Stromal cell of bone marrow (primary cell): ENCODE data around the gene ILDR2.

Experiments used
- DNase-seq: peaks from one replicate; pipeline ENCODE4 v3.0.0-alpha.2; 2012; ENCODE audit warnings: low read depth

The ILDR2 gene

DNA sequence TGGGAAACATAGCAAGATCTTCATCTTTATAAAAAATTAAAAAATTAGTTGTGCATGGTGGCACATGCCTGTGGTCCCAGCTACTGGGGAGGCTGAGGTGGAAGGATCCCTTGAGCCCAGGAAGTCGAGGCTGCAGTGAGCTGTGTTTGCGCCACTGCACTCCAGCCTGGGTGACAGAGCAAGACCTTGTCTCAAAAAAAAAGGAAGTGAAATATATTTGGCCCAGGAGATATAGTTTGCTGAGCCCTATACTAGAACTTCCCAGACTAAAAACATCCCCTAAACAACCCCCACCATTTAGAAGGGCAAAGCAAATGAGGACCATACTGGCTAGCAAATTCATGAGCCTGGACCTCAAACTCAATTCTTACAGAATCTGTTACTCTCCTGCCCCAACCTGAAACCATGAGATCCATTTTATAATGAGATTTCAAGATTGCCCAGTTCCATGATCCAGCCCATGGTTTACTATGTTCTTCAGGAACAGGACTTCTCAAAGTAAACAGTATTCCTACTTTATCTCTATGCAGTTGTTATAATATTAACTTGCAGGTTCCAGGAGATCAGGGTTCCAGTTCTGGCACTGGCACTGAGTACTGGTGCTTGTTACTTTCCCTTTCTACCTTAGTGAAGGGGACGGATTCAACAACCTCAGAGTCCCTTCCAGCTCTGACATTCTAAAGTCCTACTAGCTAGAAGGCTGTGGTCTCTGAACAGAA is 50.4 kb downstream of the ILDR2 start:
- DNase-seq: no peak

DNA sequence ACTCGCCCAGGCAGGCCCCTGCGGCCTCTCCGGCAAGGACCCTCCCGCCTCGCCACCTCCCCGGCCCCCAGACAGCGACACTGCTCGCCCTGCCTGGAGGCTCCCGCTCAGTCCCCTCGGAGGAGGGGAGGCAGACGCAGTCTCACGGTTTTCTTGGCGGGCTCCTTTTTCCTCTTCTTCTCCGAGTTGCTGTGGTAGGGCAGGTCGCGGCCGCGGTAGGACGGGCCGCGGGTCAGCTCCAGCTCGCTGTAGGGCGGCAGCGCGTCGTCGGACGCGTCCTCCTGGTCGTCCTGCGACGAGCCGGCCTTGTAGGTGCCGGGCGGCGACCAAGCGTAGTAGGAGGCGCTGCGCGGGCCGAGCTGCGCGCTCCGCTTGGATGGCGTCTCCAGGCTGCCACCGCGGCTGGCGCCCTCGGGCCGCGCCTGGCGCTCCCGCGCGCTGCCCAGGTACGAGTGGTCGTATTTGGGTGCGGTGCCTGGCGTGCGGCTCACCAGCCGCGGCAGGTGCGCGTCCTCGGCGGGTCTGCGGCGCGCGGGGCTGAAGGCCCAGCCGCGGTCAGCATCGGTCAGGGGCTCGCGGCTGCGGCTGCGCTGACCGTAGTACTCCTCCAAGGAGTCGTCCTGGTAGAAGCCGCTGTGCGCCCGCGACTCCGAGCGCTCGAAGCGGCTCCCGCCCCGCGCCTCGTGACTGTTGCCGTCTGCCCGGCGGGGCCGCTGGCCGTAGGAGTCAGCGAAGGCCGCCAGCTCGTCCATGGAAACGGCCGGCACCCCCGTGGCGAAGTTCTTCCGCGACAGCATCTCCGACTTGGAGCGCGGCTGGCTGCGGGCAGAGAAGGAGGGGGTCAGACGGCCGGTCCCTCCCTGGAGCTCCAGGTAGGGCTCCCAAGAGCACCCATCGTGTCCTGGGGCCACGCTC is 54.5 kb downstream of the ILDR2 start:
- no peak for DNase-seq

DNA sequence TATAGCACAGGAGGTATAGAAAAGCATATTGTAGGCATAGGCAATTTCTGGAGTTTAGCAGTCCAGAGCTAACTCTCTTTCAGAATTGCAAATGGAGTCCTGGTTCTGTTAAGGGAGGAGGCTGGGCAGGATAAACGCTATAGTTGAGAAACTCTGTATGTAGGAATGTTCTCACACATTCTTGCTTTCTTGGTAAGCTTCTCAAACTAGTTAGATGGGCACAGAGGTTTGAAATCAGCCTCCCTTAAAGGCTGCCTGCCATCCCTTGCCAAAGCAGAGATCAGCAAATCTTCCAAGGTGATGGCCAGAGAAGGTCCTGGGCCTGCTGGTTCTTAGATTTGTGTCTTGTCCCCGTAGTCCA is 56.4 kb downstream of the ILDR2 start:
- DNase-seq: no peak

DNA sequence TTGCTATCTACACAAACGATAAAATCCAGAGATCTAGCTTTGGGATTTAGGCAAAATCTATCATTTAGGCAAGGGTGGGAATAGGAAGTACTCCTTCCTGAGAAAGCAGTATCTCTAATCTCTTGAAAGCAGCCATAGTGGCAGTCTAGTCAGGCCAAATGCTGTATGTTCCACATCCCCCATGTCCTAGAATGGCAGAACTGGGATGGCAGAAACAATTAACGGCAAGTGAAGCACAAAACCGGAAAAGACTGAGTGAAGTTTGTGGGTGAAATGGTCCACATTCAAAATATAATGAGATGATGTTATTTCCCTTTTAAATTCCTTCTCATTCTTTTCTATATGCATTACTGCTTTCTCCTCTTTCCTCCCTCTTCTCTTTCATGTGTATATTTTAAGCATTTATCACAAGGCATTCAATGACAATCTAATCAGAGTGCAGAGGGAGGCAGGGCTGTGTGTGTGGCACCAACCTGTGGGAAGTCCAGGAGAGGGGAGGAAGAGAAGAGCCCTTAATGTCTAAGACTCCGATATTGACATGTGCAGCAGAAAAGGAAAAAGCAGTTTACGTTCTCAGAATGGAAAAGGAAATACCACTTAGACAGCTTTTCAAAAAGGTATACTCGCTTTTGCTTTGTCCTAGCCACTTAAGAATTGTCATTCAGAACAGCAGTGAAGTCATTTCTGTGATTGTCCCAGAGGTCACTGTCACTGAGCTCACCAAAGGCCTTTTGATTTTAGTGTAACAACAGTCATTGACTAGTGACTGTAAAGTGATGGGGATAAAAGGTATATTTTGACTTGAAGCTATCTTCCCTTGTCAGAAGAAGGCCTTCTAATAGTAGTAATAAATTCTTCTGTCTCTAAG is 57.0 kb downstream of the ILDR2 start:
- no peak for DNase-seq

DNA sequence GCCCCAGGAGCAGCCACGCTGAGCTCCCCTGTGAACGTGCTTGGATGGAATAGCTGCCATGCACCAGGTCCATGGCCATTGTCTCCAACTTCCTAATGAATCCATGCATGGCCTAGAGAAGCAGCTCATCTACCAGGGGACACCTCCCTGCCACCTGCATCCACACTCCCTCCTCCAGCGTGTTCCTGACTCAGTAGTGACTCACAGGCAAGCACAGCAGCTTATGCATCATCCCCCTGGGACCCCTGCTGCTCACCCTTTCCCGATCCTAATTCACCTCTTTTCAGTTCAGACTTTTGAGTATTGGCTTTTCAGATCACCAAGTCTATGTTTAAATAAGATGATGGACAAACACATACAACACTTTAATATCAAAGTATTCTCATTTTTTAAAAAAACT is 59.4 kb downstream of the ILDR2 start:
- DNase-seq: no peak

DNA sequence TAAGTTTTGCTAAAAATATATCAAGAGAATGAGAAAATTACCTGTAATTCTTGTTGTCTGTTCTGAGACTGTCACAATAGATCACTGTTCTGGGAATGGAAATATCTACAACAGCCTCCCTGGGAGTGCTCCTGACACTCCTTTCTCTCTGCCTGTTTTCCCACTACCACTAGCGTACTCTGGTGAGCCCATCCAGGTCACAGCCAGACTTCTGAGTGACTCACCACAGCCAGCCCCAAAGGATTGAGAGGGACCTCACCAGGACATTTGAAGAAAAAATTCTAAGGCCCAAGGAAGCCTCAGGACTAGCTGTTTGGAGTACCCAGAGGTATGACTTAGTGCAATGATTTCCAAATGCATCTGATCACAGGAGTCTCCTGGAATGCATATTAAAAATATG is 60.3 kb downstream of the ILDR2 start:
- DNase-seq: no peak

DNA sequence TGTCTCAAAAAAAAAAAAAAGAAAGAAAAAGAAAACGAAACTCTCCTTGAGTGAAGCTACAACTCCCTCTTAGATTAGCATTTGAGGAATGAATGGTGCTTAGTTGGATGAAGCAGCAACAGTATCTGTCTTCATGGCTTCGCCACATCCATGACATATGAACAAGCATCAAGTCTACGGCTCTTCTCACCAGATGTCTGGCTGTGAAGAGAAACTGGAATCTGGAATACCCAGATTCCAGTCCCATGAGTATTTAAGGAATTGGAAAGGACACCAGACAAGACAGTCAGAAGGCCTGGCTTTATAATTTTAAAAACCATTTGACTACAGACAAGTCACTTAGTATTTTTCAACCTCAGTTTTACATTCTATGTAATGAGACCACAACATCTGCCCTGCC is 61.2 kb downstream of the ILDR2 start:
- no peak for DNase-seq

DNA sequence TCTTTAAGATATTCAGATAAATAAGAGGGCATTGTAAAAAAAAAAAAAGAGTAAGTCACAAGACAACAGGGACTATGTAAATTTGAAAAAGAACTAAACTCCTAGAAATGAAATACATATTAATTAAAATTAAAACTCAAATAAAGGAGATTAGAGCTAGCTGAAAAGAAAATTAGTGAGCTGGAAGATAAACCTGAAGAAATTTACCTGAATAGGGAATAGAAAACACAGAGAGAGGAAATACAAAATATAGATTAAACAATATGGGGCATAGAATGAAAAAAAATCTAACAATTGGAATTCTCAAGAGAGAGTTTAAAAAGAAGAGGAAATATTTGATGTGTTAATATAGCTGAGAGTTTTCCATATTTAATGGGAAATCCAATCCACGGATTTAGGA is 63.7 kb downstream of the ILDR2 start:
- DNase-seq: no peak

DNA sequence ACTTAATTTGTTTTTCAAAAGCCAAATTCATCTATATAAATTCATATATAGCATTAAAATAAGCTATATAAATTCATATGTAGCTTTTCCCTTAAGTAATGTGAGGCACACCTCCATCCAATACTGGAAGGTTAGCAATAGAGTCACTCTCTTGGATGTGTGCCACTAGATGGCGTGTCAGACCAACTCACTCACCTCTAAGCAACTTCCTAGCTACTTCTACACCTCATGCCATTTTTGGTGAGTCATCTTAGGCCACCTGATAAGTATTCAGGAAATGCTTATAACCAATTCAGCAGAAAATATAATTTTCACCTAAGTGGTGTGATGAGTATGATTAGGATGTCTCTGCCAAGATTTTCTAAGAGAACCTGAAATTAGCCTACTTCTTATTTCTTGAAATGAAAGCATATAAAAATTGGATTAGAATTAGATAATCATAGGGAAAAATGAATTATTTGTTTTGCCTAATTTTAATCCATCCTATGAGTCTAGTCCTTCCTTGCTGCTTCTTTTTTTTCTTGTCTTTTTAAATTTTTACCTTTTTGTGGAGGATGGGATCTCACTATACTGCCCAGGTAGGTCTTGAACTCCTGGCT is 64.8 kb downstream of the ILDR2 start:
- no peak for DNase-seq

DNA sequence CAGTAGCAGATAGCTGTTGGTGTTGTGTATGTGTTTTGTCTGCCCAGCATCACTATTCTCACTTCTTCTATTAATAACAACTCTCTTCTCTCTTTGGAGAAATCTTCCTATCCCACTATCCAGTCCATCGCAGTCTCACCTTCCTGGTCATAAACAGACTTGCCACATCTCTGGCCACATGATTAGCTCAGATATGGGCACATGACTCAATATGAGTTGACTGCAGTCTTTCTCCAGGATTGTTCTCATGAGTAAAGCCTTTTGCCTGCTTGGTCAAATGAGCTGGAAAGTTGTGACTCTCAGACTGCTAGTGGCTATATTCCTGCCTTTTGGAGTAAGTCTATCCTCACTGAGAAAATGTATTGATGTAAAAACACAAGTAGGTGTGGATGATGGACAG is 66.4 kb downstream of the ILDR2 start:
- no peak for DNase-seq

DNA sequence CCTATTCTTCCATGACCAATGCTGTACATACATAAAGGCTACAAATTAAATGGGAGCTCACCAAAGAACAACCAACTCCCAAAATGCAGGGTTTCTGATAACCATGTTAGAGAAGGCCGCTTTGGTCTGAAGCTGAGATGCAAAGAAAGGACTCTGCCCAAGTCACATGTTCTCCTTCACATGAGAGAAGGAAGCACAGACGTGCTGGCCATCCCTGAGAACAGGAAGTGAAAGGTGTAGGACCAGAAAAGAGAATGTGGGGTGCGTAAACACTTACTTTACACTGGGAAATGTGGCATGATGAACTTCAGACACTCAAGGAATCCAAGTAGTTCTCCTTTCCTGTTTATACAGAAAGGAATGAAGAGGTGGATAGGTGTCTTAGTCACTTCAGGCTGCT is 67.6 kb downstream of the ILDR2 start:
- no peak for DNase-seq

DNA sequence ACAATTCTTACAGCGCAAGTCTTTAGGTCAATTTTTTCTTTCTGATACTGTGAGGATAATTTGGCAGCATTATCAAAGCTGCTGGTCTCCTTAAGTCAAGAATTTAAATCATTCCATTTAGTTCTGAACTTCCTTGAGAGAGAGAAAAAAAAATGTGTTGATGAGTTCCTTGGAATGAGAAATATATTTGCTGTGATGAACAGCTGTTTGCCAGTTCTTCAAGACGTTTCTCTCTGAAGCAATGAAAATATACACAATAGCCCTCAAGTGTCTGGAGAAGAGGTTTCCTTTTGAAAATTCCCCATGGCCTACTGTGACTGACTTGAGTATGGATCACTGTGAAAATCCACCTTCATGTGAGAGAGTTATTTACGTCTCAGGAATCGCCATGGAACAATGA is 68.3 kb downstream of the ILDR2 start:
- DNase-seq: no peak

DNA sequence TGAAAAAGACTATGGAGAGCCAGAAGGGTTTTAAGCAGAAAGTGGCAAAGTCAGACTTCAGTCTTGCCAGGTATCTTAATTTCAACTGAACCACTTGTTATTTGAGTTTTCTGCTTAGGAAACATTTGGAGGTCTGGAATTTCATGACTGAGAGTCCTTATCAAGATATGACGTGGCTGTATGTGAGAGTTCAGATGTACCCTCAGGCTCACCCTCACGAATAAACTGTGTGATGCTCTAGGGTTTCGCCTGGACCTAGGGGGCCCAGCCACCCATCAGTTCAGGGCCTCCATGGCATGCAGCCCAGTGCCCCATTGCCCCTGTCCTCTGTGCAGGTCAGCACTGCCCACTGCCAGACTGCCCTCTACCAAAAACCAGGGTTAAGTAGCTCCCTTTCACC is 68.7 kb downstream of the ILDR2 start:
- DNase-seq: no peak

DNA sequence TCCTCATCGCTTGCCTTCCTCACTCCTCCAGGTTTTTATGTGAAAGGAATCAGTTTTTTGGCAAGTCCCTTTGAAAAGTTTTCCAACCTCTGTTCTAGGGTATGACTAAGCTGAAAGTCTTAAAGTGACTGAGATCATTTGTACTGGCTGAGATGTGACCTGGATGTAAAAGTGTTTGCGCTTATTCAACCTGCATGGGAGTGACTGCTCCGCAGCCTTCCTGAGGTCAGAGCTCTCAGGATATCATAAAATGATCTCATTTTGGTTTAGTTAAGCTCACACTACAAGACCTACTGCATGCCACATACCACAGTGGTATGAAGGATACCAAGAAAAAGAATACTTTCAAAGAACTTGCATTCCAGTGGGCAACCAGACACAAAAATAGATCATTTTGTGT is 69.4 kb downstream of the ILDR2 start:
- no peak for DNase-seq

DNA sequence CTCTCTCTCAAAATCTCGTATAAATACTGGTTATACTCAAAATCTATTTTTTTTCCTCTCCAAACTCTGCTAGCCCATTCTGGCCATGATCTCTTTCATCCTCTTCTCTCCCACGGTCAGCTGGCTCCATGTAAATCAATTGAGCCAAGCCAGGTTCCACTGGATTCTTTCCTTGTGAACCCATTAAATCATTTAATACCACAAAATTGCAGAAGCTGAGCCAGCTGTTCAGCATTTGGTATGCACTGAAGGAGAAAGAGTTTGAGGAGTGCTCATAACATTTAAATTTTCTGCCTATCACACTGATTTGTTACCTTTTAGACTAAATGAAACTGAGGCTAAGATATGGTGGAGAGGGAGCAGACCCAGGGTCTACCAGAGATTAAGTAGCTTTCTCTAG is 70.2 kb downstream of the ILDR2 start:
- no peak for DNase-seq

DNA sequence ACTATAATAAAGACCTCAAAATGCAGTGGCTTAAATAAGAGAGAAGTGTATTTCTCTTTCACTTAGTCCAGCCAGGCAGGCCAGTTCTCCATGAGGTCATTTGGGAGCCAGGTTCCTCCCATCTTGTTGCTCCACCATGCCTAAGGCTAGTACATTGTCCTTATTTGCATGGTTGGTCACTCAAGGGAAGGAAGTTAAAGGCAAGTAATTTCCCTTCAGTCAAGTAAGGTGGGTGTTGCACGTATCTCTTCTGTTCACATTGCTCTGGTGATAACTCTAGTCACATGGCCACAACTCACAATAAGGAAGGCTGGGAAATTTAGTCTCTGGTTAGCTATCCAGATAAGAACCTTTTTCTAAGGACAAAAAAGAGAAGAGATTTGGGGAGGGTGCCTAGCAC is 72.1 kb downstream of the ILDR2 start:
- no peak for DNase-seq

DNA sequence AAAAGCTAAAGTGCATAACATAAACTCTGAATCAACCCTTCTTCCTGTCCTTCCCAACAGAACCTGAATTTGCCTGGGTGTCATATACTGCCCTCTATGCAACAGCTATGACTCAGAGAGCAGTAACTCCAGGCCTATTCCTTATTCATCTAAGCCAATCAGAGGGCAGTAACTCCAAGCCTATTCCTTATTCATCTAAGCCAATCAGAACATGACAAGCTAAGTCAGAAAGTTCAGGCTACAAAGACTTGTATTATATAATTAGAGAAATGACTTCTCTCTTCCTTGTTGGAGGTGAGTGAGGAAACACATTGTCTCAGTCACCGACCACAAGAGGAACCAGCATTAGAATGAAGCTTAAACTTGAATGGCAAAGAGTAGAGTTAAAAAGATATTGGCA is 73.1 kb downstream of the ILDR2 start:
- no peak for DNase-seq

DNA sequence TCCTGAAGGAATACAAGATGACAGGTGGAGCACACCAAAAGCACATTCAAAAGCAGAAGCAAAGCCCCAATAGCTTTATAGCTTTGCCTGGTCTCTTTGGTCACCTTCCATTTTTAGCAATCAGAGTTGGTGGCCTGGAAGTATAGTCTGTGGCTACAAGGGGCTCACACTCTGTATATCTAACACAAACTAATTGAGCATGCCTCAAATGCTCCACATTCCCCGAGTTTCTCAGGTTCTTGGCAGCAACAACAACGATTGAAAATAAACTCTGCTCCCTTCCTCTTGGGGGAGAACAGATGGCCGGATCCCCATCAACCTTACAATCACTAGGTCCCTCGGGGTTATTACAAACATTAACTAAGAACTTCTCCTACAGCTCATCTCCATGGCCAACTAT is 74.4 kb downstream of the ILDR2 start:
- DNase-seq: no peak

DNA sequence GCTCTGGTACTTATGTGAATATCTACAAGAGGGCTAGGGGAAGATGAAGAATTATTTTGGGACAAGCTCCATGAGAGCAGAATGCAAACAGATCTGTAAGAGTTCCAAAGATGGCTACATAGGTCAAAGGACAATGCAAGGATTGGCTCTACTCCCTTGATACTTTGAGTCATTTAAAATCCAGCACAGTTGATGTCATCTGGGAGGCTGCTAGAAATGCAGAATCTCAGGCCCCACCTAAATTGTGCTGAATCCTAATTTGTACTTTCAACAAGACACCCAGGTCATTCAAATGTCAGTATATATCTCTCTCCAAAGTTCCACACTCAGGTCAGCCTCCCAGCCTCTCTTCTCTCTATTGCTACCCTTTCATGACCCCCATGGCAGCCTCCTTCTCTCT is 75.6 kb downstream of the ILDR2 start:
- no peak for DNase-seq

DNA sequence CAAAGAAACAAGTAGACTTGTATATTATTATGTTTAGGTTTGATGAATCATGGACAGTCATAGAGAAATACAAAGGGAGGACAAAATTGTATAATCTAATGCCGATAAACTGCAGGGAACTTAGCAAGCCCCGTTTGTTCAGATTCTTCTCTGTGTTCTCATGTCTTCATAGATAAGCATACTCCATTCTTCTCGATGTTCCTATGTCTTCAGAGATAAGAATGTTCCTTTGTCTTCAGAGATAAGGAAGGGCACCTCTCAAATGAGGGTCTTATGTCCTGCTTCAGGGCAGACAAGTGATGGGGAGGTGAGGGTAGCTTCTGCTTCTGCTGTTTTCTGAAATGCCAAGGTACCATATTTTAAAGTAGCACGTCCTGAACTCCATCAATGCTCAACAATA is 79.6 kb downstream of the ILDR2 start:
- DNase-seq: no peak

DNA sequence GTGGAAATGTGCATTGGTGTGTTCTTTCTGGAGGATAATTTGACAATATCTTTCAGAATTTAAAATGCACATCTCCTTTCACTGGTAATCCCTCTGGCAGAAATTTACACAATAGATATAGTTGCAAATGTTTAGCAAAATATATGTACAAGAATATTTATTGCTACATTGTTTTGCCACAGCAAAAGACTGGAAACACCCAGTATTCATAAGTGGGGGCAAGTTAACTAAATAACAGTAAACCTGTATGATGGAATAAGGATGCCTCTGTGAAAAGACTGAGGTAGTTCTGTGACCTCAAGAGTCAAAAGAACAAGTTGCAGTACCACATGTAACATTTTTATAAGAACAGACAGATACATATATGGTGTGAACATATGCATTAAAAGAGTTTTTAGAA is 85.6 kb downstream of the ILDR2 start:
- no peak for DNase-seq

DNA sequence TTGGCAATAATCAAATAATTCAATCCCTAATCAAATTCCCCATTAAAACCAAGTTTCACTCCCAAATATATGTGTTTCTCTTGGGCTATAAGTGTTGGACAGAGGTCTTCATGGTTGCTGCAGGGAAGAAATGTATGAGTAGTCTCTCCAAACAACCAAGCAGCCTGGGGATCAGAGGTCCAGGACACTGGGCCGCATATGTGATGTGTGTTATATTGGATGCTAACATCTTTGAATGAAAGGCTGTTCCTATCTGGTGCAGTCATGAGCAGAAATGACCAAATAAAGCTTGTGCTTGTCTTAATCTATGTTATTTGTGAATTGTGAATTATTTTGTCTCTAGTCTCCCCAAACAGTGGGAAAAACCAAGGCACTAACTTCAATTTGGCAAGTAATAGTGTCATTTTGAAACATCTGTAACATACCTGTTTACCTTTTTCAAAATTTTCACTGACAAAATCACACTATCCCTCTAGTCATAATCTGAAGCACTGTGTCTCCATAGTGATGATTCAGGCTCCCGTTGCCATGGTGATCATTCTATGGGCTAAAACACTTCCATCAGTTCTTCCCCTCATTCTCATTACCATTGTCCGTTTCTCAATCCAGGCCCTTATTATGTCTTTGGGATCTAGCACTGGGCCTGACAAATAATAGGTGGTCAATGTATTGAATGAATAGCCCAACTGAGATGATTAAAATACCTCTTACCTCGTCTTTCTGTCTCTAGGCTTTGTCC is 86.8 kb downstream of the ILDR2 start:
- no peak for DNase-seq
